ENCODE data around the gene NAA10. TPM values are rescaled to one million over a fixed set of nuclear protein-coding genes. Genes with fewer than 3 reads are reported as not detected.

NAA10 gene
- total and polyA plus RNA-seq, 3 donors from 2014 or later: 33.9 to 52.8 (median 46.7) TPM

GRCh38 chrX:153902385-153902784 lies 32.5 kb downstream of the NAA10 start:
- Histone ChIP-seq H3K27me3 (no peaks in the 10 kb centered on the region), H3K4me1 (peaks cover 3% of the 10 kb centered on the region), H3K4me3 (no peak overlapping the region), H3K27ac (no peak overlapping the region), H3K36me3 (ENCODE audit: low read depth, missing control alignments) (no peaks in the 10 kb centered on the region), H3K9me3 (no peaks in the 10 kb centered on the region)
- intact Hi-C loops (cut with DNase I; ENCODE audit: low total_unique reads): no loop called here
- no peak for DNase-seq
- no peak for TF ChIP-seq CTCF (IDR thresholded peaks at IDR 0.05)
- no peak for TF ChIP-seq POLR2A (IDR thresholded peaks at IDR 0.05)
- 55% methylated on average over 6 of the region's 10 CpGs; no CpG with 5 or more reads in 1 of the 2 donors for WGBS, 2 donors

- TF ChIP-seq CTCF (IDR thresholded peaks at IDR 0.05): no peak
- no peaks in the 10 kb centered on the region for H3K9me3 ChIP-seq
- H3K36me3 ChIP-seq (ENCODE audit: low read depth, missing control alignments): no peaks in the 10 kb centered on the region
- no peak for DNase-seq
- H3K27ac ChIP-seq: no peak overlapping the region
- intact Hi-C loops (cut with DNase I; ENCODE audit: low total_unique reads): no loop called here
- H3K4me3 ChIP-seq: no peak overlapping the region
- no peaks in the 10 kb centered on the region for H3K27me3 ChIP-seq
- WGBS, 2 donors: 37 to 53% methylated on average over 8 of the region's 8 CpGs
- peaks cover 3% of the 10 kb centered on the region for H3K4me1 ChIP-seq
These were observed 33.1 kb downstream of the NAA10 start for GRCh38 chrX:153901753-153902140.

GRCh38 chrX:153900831-153901752 lies 33.7 kb downstream of the NAA10 start:
- no peaks in the 10 kb centered on the region for H3K36me3 ChIP-seq (ENCODE audit: low read depth, missing control alignments)
- peaks cover 3% of the 10 kb centered on the region for H3K4me1 ChIP-seq
- no peak overlapping the region for H3K27ac ChIP-seq
- TF ChIP-seq CTCF (IDR thresholded peaks at IDR 0.05) (no peak), POLR2A (IDR thresholded peaks at IDR 0.05) (no peak)
- H3K27me3 ChIP-seq: no peaks in the 10 kb centered on the region
- H3K9me3 ChIP-seq: no peaks in the 10 kb centered on the region
- WGBS, 2 donors: 23 to 38% methylated on average over 10 to 26 of the region's 26 CpGs
- peak; percentile 44 for DNase-seq
- H3K4me3 ChIP-seq: no peak overlapping the region
- intact Hi-C loops (cut with DNase I; ENCODE audit: low total_unique reads): no loop called here

GRCh38 chrX:153897899-153898298 lies 36.9 kb downstream of the NAA10 start:
- Histone ChIP-seq H3K36me3 (ENCODE audit: low read depth, missing control alignments) (no peaks in the 10 kb centered on the region), H3K9me3 (no peaks in the 10 kb centered on the region), H3K27me3 (no peaks in the 10 kb centered on the region), H3K4me3 (no peak overlapping the region), H3K27ac (no peak overlapping the region), H3K4me1 (peaks cover 3% of the 10 kb centered on the region)
- no peak for DNase-seq
- intact Hi-C loops (cut with DNase I; ENCODE audit: low total_unique reads): no loop called here
- TF ChIP-seq CTCF (IDR thresholded peaks at IDR 0.05) (no peak), POLR2A (IDR thresholded peaks at IDR 0.05) (no peak)

GRCh38 chrX:153889123-153889522 lies 45.7 kb downstream of the NAA10 start:
- Histone ChIP-seq H3K4me1 (no peaks in the 10 kb centered on the region), H3K4me3 (no peak overlapping the region), H3K27me3 (no peaks in the 10 kb centered on the region), H3K27ac (no peak overlapping the region), H3K9me3 (no peaks in the 10 kb centered on the region), H3K36me3 (ENCODE audit: low read depth, missing control alignments) (no peaks in the 10 kb centered on the region)
- TF ChIP-seq POLR2A (IDR thresholded peaks at IDR 0.05): no peak
- no peak for TF ChIP-seq CTCF (IDR thresholded peaks at IDR 0.05)
- intact Hi-C loops (cut with DNase I; ENCODE audit: low total_unique reads): no loop called here
- 92 to 93% methylated on average over 5 to 6 of the region's 6 CpGs for WGBS, 2 donors
- DNase-seq: no peak
